ENCODE measurements around the gene EPN1. TPM values are rescaled to one million over a fixed set of nuclear protein-coding genes. Genes with fewer than 3 reads are reported as not detected.

Gene EPN1
- total and polyA plus RNA-seq, 2 experiments from 2014 or later, result 47.1 to 223 TPM

GRCh38 chr19:55644842-55645511 is 30.0 kb upstream of the EPN1 start:
- peak overlapping the region; percentile 96 for H3K4me2 ChIP-seq
- H3K9me2 ChIP-seq (ENCODE audit: insufficient read depth), result no peaks in the 10 kb centered on the region
- no peak overlapping the region for H3K27ac Mint-ChIP-seq
- H3K9me3 Mint-ChIP-seq, result peaks cover 4% of the 10 kb centered on the region
- H4K20me1 ChIP-seq (replicated peaks; ENCODE audit: insufficient read depth), result no peaks in the 10 kb centered on the region
- H3K4me1 ChIP-seq (ENCODE audit: insufficient read depth), result no peaks in the 10 kb centered on the region; the same call in 1 of the 2 replicates
- peaks cover 41% of the 10 kb centered on the region for H3K27me3 Mint-ChIP-seq (ENCODE audit: insufficient read depth, low read depth, poor library complexity)
- H3K36me3 ChIP-seq (ENCODE audit: insufficient read depth), result no peaks in the 10 kb centered on the region
- H3K4me3 Mint-ChIP-seq, result peak overlapping the region; percentile 84
- H3K36me3 Mint-ChIP-seq (ENCODE audit: low read depth), result peaks cover 40% of the 10 kb centered on the region
- H3K4me1 Mint-ChIP-seq, result peaks cover 28% of the 10 kb centered on the region
- H2AFZ ChIP-seq, result no peak overlapping the region
- no peaks in the 10 kb centered on the region for H3K27me3 ChIP-seq (ENCODE audit: insufficient read depth)
- H3K27ac ChIP-seq (ENCODE audit: low read depth), result no peak overlapping the region
- TF ChIP-seq ZNF331 (CRISPR knock-in tag; IDR thresholded peaks at IDR 0.05; ENCODE audit: low read depth), result no peak
- TF ChIP-seq ZNF462 (CRISPR knock-in tag; IDR thresholded peaks at IDR 0.05), result no peak
- no peak for DNase-seq (ENCODE audit: low spot score)
- peaks cover 27% of the 10 kb centered on the region for H3F3A ChIP-seq (replicated peaks; ENCODE audit: low read depth)
- no peak for ATAC-seq
- peaks cover 37% of the 10 kb centered on the region for H3K79me2 ChIP-seq (replicated peaks; ENCODE audit: insufficient read depth)
- H3K4me3 ChIP-seq, result peak overlapping the region; percentile 89; the same call in 1 of the 2 replicates

- H3K27ac Mint-ChIP-seq, result no peak overlapping the region
Measured at GRCh38 chr19:55645512-55645881, 29.5 kb upstream of the EPN1 start.

More at GRCh38 chr19:55645512-55645881, 29.5 kb upstream of the EPN1 start:
- ATAC-seq (no peak), DNase-seq (ENCODE audit: low spot score) (no peak)
- H3K36me3 ChIP-seq (ENCODE audit: insufficient read depth), result no peaks in the 10 kb centered on the region
- peaks cover under 1% of the 10 kb centered on the region; the same call in 2 of the 3 replicates for H3K9me3 Mint-ChIP-seq
- H3K27me3 Mint-ChIP-seq (ENCODE audit: insufficient read depth, low read depth, poor library complexity), result peaks cover 41% of the 10 kb centered on the region
- no peaks in the 10 kb centered on the region for H3K27me3 ChIP-seq (ENCODE audit: insufficient read depth)
- no peak overlapping the region for H2AFZ ChIP-seq
- H3K79me2 ChIP-seq (replicated peaks; ENCODE audit: insufficient read depth), result peaks cover 37% of the 10 kb centered on the region
- H3K4me2 ChIP-seq, result no peak overlapping the region
- H3K4me1 Mint-ChIP-seq, result peaks cover 25% of the 10 kb centered on the region
- no peak for TF ChIP-seq EZH2phosphoT487 (IDR thresholded peaks at IDR 0.05; ENCODE audit: unreplicated experiment)
- H3F3A ChIP-seq (replicated peaks; ENCODE audit: low read depth), result peaks cover 22% of the 10 kb centered on the region
- no peaks in the 10 kb centered on the region; the same call in 1 of the 2 replicates for H3K4me1 ChIP-seq (ENCODE audit: insufficient read depth)
- no peak overlapping the region for H3K27ac ChIP-seq (ENCODE audit: low read depth)
- H4K20me1 ChIP-seq (replicated peaks; ENCODE audit: insufficient read depth), result no peaks in the 10 kb centered on the region
- H3K9me2 ChIP-seq (ENCODE audit: insufficient read depth), result no peaks in the 10 kb centered on the region
- peaks cover 37% of the 10 kb centered on the region for H3K36me3 Mint-ChIP-seq (ENCODE audit: low read depth)
- no peak overlapping the region for H3K4me3 ChIP-seq
- H3K4me3 Mint-ChIP-seq, result peak overlapping the region; percentile 84

Data from GM23338 (cell line).